Endothelial cell of umbilical vein (primary cell): ENCODE measurements around the gene DYRK1A. TPM values are rescaled to one million over a fixed set of nuclear protein-coding genes. Genes with fewer than 3 reads are reported as not detected.

Experiments used
- BruUV-seq: library from RNA; stranded (reverse); fragments of 400-500 nt; replicated peaks from 2 replicates; lab custom pipeline; 2021; lab: Mats Ljungman, UMichigan
- CTCF ChIA-PET: fragments of 300-600, 350-600 bp; sonication (Branson Sonifier 250); formaldehyde crosslinking; loops from one replicate; lab custom pipeline; 2021; ENCODE audit warnings: antibody characterized with exemption, inconsistent platforms; lab: Charles Lee
- POLR2A ChIA-PET: fragments of 300-600, 350-600 bp; sonication (Branson Sonifier 250); formaldehyde crosslinking; loops from one replicate; lab custom pipeline; 2021; ENCODE audit warnings: antibody characterized with exemption, inconsistent platforms; lab: Charles Lee
- DNase-seq: peaks from one replicate; pipeline ENCODE4 v3.0.0-alpha.2; 2011; ENCODE audit warnings: low read depth, low spot score
- FAIRE-seq: peaks from 2 replicates; lab custom pipeline; 2011; peaks lifted over from hg19 to GRCh38; lab: Jason Lieb, UNC
- H2AFZ ChIP-seq: 2 replicates; pipeline ENCODE4 v1.6.0; 2012; ENCODE audit warnings: low read depth, low read length, control low read depth, inconsistent platforms
- H3K27ac ChIP-seq: 2 replicates; pipeline ENCODE4 v1.5.1; 2011; ENCODE audit warnings: low read depth, mild to moderate bottlenecking, control low read depth, low read length, moderate library complexity; ENCODE audit not compliant: insufficient read depth
- H3K27me3 ChIP-seq, 2 experiments: 2 replicates each; pipeline versions ENCODE4 v1.6.0 to v1.6.1; 2011; ENCODE audit warnings: low read length in 2 of 2, mixed read lengths in 1 of 2; ENCODE audit not compliant: control insufficient read depth in 2 of 2, insufficient read depth in 2 of 2
- H3K36me3 ChIP-seq, 2 experiments: 2 replicates in 1 of 2; 3 replicates in 1 of 2; pipeline ENCODE4 v1.5.1; 2011; ENCODE audit warnings: low read length in 2 of 2, mild to moderate bottlenecking in 1 of 2, moderate library complexity in 1 of 2; ENCODE audit not compliant: control insufficient read depth in 2 of 2, insufficient read depth in 2 of 2; ENCODE audit errors: extremely low read depth in 1 of 2
- H3K4me1 ChIP-seq: 3 replicates; pipeline ENCODE4 v1.5.1; 2011; ENCODE audit warnings: mild to moderate bottlenecking, low read length; ENCODE audit not compliant: control insufficient read depth, insufficient read depth; ENCODE audit errors: extremely low read depth
- H3K4me2 ChIP-seq: 2 replicates; pipeline ENCODE4 v1.6.1; 2011; ENCODE audit warnings: low read length, control low read depth, mixed read lengths; ENCODE audit not compliant: insufficient read depth
- H3K4me3 ChIP-seq, 3 experiments: fragments of 200-600 bp in 1 of 3; sonication (generic), shearing (Covaris generic) in 1 of 3; replicated peaks in 1 of 3; 2 replicates each; pipeline ENCODE4 v1.5.1; 2011 to 2016; ENCODE audit warnings: control low read depth in 3 of 3, low read length in 3 of 3, mild to moderate bottlenecking in 2 of 3, inconsistent platforms in 1 of 3, low read depth in 1 of 3, moderate library complexity in 1 of 3; ENCODE audit not compliant: insufficient read depth in 1 of 3
- H3K79me2 ChIP-seq: 2 replicates; pipeline ENCODE4 v1.6.0; 2012; ENCODE audit warnings: low read length, inconsistent platforms; ENCODE audit not compliant: control insufficient read depth, insufficient read depth
- H3K9ac ChIP-seq: replicated peaks from 2 replicates; pipeline ENCODE3; 2011; ENCODE audit warnings: low read length, control low read depth; ENCODE audit not compliant: insufficient read depth; ENCODE audit errors: extremely low read depth
- H3K9me1 ChIP-seq: replicated peaks from 3 replicates; pipeline ENCODE4 v1.6.0; 2011; ENCODE audit warnings: mild to moderate bottlenecking, low read length; ENCODE audit not compliant: control insufficient read depth, insufficient read depth; ENCODE audit errors: extremely low read depth
- H3K9me3 ChIP-seq: replicated peaks from 2 replicates; pipeline ENCODE4 v1.5.1; 2012; ENCODE audit warnings: low read length, inconsistent platforms; ENCODE audit not compliant: control insufficient read depth, insufficient read depth
- H4K20me1 ChIP-seq: replicated peaks from 2 replicates; pipeline ENCODE3; 2011; ENCODE audit warnings: mild to moderate bottlenecking, low read length; ENCODE audit not compliant: control insufficient read depth, insufficient read depth; ENCODE audit errors: extremely low read depth
- CTCF ChIP-seq, 2 donors: IDR thresholded peaks; 1 replicate in 1 of 2; 2 replicates in 1 of 2; pipeline ENCODE4 v1.5.1; 2011; ENCODE audit warnings: low read length in 2 of 2, mild to moderate bottlenecking in 2 of 2, moderate library complexity in 2 of 2, control low read depth in 1 of 2, inconsistent platforms in 1 of 2, low read depth in 1 of 2; ENCODE audit not compliant: insufficient read depth in 1 of 2; ENCODE audit errors: extremely low read depth in 1 of 2
- EZH2 ChIP-seq: IDR thresholded peaks from 2 replicates; pipeline ENCODE4 v1.6.1; 2012; ENCODE audit warnings: borderline replicate concordance, low read depth, mild to moderate bottlenecking, moderate library complexity, low read length, inconsistent platforms; ENCODE audit not compliant: severe bottlenecking
- FOS ChIP-seq: IDR thresholded peaks from 2 replicates; pipeline ENCODE4 v1.6.1; 2011; ENCODE audit warnings: mild to moderate bottlenecking, low read length, moderate library complexity, borderline replicate concordance; ENCODE audit not compliant: insufficient read depth
- GATA2 ChIP-seq: IDR thresholded peaks from 2 replicates; pipeline ENCODE4 v1.7.0; 2011; ENCODE audit warnings: low read depth, mild to moderate bottlenecking, moderate library complexity, mixed read lengths, low read length; ENCODE audit not compliant: insufficient read length, insufficient read depth
- JUN ChIP-seq: IDR thresholded peaks from 2 replicates; pipeline ENCODE4 v1.6.1; 2011; ENCODE audit warnings: borderline replicate concordance, low read depth; ENCODE audit not compliant: insufficient read length, insufficient read depth
- MAX ChIP-seq: IDR thresholded peaks from 2 replicates; pipeline ENCODE4 v1.6.1; 2011; ENCODE audit not compliant: insufficient read depth, insufficient read length
- MYC ChIP-seq: IDR thresholded peaks from one replicate; pipeline ENCODE4 v1.6.1; 2011; ENCODE audit warnings: mild to moderate bottlenecking, low read depth, low read length
- POLR2A ChIP-seq: IDR thresholded peaks from 2 replicates; pipeline ENCODE4 v1.6.1; 2012; ENCODE audit warnings: low read depth, mild to moderate bottlenecking, control low read depth, low read length
- POLR2AphosphoS5 ChIP-seq: IDR thresholded peaks from 2 replicates; pipeline ENCODE4 v1.6.1; 2012; ENCODE audit warnings: low read depth, mild to moderate bottlenecking, control low read depth, low read length, moderate library complexity; ENCODE audit not compliant: insufficient read depth
- dilution Hi-C: fragments of 300-500 bp; cut with MboI; formaldehyde crosslinking; loops from one replicate; pipeline ENCODE4 v1.15.0; 2019; ENCODE audit warnings: low sequenced_read_pairs; ENCODE audit not compliant: extremely low pct_ligation_motif_present
- intact Hi-C: fragments of 100-400 bp; cut with micrococcal nuclease; formaldehyde crosslinking; loops from one replicate; pipeline ENCODE4 v1.10.0; 2022
- polyA plus RNA-seq, 4 experiments: library from polyadenylated mRNA; depleted of rRNA in 3 of 4; stranded (reverse) in 3 of 4; unstranded in 1 of 4; fragments of >200 nt; gene quantifications; 2 replicates each; pipeline versions ENCODE4 v1.2.1 to v1.2.3, GENCODE V29; 2011 to 2012; ENCODE audit warnings: missing spikeins in 1 of 4
- total RNA-seq: library from RNA; stranded (reverse); gene quantifications from 2 replicates; pipeline ENCODE4 v1.2.3, GENCODE V29; 2021

DYRK1A gene
- total and polyA plus RNA-seq, 2 donors (not counting 3 experiments of a cell fraction or from before 2014, with no cell fraction given) = 51.8 to 53.7 TPM

GRCh38 chr21:37552496-37553029 lies 186.0 kb downstream of the DYRK1A start:
- no peak for DNase-seq
- no peak for FAIRE-seq
- Histone ChIP-seq H3K9me1 (no peaks in the 10 kb centered on the region), H3K27ac (no peak overlapping the region), H3K27me3 (peaks cover 2 to 4% of the 10 kb centered on the region in 2 experiments), H3K36me3 (no peaks in the 10 kb centered on the region), H3K4me2 (no peak overlapping the region), H3K9ac (no peak overlapping the region), H3K79me2 (no peaks in the 10 kb centered on the region), H3K4me3 (no peak overlapping the region), H2AFZ (no peak overlapping the region), H3K4me1 (peaks cover 10% of the 10 kb centered on the region), H3K9me3 (no peaks in the 10 kb centered on the region), H4K20me1 (no peaks in the 10 kb centered on the region)
- no TSS peak for BruUV-seq
- CTCF ChIA-PET = interaction anchor here (1.1 kb wide), 1 partner anchor 11 kb away, joined by 3 read pairs; no protein-coding TSS in a partner anchor
- POLR2A ChIA-PET = no interaction called here
- dilution Hi-C loops (no loop called here), intact Hi-C loops (no loop called here)
- TF ChIP-seq MAX (no peak), CTCF (IDR thresholded peaks at IDR 0.05; ENCODE audit: extremely low read depth in 1 of 2, insufficient read depth in 1 of 2, low read depth in 1 of 2, low read length in 2 of 2) (no peak), POLR2AphosphoS5 (no peak), JUN (no peak), POLR2A (no peak), FOS (no peak), GATA2 (no peak), EZH2 (no peak), MYC (no peak)
